GM23248 (cell line): Measurements from ENCODE around the gene MICAL2. TPM values are rescaled to one million over a fixed set of nuclear protein-coding genes. Genes with fewer than 3 reads are reported as not detected.

ENCODE experiments used
- DNase-seq: peaks from one replicate; pipeline ENCODE4 v3.0.0-alpha.2; 2015
- H2AFZ ChIP-seq: fragments of 200-600 bp; sonication (generic); 2 replicates; pipeline ENCODE4 v1.6.1; 2016; ENCODE audit warnings: antibody characterized with exemption
- H3F3A ChIP-seq: fragments of 200-600 bp; sonication (generic); 2 replicates; pipeline ENCODE4 v1.6.1; 2016; ENCODE audit warnings: mild to moderate bottlenecking, antibody characterized with exemption, mixed run types; ENCODE audit not compliant: insufficient read depth
- H3K27ac ChIP-seq: fragments of 200-600 bp; sonication (generic); 2 replicates; pipeline ENCODE4 v1.5.1; 2016; ENCODE audit warnings: mild to moderate bottlenecking
- H3K27me3 ChIP-seq: fragments of 200-600 bp; sonication (generic); replicated peaks from 2 replicates; pipeline ENCODE4 v1.6.1; 2016; ENCODE audit warnings: mild to moderate bottlenecking; ENCODE audit not compliant: insufficient read depth
- H3K36me3 ChIP-seq: fragments of 200-600 bp; sonication (generic); 2 replicates; pipeline ENCODE4 v1.6.1; 2016; ENCODE audit warnings: low read depth, mild to moderate bottlenecking
- H3K4me1 ChIP-seq: fragments of 200-600 bp; sonication (generic); 2 replicates; pipeline ENCODE4 v1.6.1; 2016; ENCODE audit warnings: mild to moderate bottlenecking; ENCODE audit not compliant: insufficient read depth
- H3K4me2 ChIP-seq: fragments of 200-600 bp; sonication (generic); one replicate; pipeline ENCODE4 v1.6.1; 2016; ENCODE audit warnings: mild to moderate bottlenecking; ENCODE audit not compliant: unreplicated experiment
- H3K4me3 ChIP-seq: fragments of 200-600 bp; sonication (generic); 2 replicates; pipeline ENCODE4 v1.5.1; 2016; ENCODE audit warnings: mild to moderate bottlenecking
- H3K79me2 ChIP-seq: fragments of 200-600 bp; sonication (generic); 2 replicates; pipeline ENCODE4 v1.6.1; 2016; ENCODE audit warnings: mild to moderate bottlenecking; ENCODE audit not compliant: insufficient read depth
- H3K9ac ChIP-seq: fragments of 200-600 bp; sonication (generic); 2 replicates; pipeline ENCODE4 v1.6.1; 2016; ENCODE audit warnings: mild to moderate bottlenecking
- H3K9me2 ChIP-seq: fragments of 200-600 bp; sonication (generic); 2 replicates; pipeline ENCODE4 v1.6.1; 2016; ENCODE audit warnings: mixed run types, mild to moderate bottlenecking, moderate library complexity; ENCODE audit not compliant: insufficient read depth
- H3K9me3 ChIP-seq: fragments of 200-600 bp; sonication (generic); one replicate; pipeline ENCODE4 v1.6.1; 2017; ENCODE audit warnings: low read depth
- H4K20me1 ChIP-seq: fragments of 200-600 bp; sonication (generic); 2 replicates; pipeline ENCODE4 v1.6.0; 2016; ENCODE audit not compliant: insufficient read depth
- EZH2 ChIP-seq: fragments of 200-600 bp; sonication (generic); IDR thresholded peaks from 2 replicates; pipeline ENCODE4 v1.6.1; 2018; ENCODE audit warnings: antibody characterized with exemption, mild to moderate bottlenecking; ENCODE audit not compliant: insufficient read depth, poor library complexity, severe bottlenecking
- EZH2phosphoT487 ChIP-seq: fragments of 200-600 bp; sonication (generic); IDR thresholded peaks from 2 replicates; pipeline ENCODE4 v1.6.1; 2018; ENCODE audit warnings: antibody characterized with exemption, moderate library complexity, mild to moderate bottlenecking, low read depth; ENCODE audit not compliant: insufficient read depth
- WGBS, 2 experiments: methylation state at CpG; one replicate each; pipeline ENCODE4 v1.1.6; 2015 to 2017; ENCODE audit warnings: low lambda C conversion rate in 2 of 2, low coverage in 1 of 2; ENCODE audit errors: missing lambda C conversion rate in 2 of 2; 5-methylcytosine and 5-hydroxymethylcytosine counted together
- in situ Hi-C: fragments of 300-500 bp; cut with MboI; formaldehyde crosslinking; loops from 2 replicates; pipeline ENCODE4 v1.15.0; 2020
- polyA plus RNA-seq: library from polyadenylated mRNA; unstranded; fragments of >200 nt; fragmentation: Nextera tagmentation; extraction: Ambion mirVana; gene quantifications from 2 replicates; pipeline ENCODE4 v1.2.1, GENCODE V29; 2016
- total RNA-seq: library from RNA; depleted of rRNA; stranded (reverse); fragments of >200 nt; shearing (Covaris generic); gene quantifications from 2 replicates; pipeline ENCODE4 v1.2.3, GENCODE V29; 2014

MICAL2 gene
- total and polyA plus RNA-seq, 2 experiments from 2014 or later, result 83.3 to 158 TPM

DNA sequence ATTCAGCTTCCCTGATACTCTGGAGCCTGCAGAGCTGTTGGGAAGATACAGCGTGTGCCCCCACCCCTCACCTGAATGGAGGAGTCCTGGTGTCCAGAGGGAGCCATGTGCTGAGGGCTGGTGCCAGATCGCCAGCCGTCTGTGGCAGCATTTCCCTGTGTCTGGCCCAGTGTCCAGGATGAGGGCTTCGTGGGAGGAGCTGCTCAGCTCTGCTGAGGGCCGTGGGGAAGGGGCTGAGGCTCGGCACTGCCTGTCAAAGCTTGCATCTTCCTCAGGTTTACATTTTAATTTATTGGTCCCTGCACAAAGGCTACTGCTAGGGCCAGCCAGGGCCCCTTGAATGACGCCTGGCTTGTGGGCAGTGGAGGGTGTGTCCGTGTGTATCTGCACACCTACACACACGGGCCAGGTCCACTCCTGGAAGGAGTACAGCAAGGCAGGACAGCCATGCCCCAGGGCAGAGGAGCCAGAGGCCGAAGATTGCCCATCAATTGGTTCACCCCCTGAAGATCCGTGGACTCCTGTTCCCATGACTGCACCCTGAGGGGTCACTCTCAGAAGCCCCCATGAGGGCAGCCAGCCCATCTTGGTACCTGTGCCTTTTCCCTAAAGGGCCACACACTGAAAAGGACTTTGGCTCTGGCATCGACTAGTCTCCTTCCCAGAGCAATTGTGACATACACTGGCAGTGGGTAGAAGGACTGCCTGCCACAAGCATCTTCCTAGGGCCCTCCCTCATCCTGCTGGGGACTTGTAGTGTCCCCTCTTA lies 159.2 kb downstream of the MICAL2 start:
- H3K4me1 ChIP-seq, result peaks cover 20% of the 10 kb centered on the region
- no peaks in the 10 kb centered on the region for H3K36me3 ChIP-seq
- 0 out of 2 replicates have a peak, but pooled peaks cover 8% of the 10 kb centered on the region for H3F3A ChIP-seq
- H4K20me1 ChIP-seq, result no peaks in the 10 kb centered on the region
- TF ChIP-seq EZH2phosphoT487, result no peak
- no peak for TF ChIP-seq EZH2
- H3K27ac ChIP-seq, result 0 out of 2 replicates have a peak overlapping the region, but pooled peaks have one; percentile 24
- H3K4me3 ChIP-seq, result no peak overlapping the region
- no peak overlapping the region for H3K9ac ChIP-seq
- H3K9me3 ChIP-seq, result no peaks in the 10 kb centered on the region
- no peaks in the 10 kb centered on the region for H3K9me2 ChIP-seq
- H2AFZ ChIP-seq, result no peak overlapping the region
- H3K27me3 ChIP-seq, result no peaks in the 10 kb centered on the region
- DNase-seq, result no peak
- no peak overlapping the region for H3K4me2 ChIP-seq
- WGBS, 2 experiments, result 67 to 69% methylated on average over 12 of the region's 12 CpGs
- in situ Hi-C loops, result loop anchor here (25.0 kb wide), 2 partner anchors 332 to 457 kb away; no protein-coding TSS in a partner anchor
- no peaks in the 10 kb centered on the region for H3K79me2 ChIP-seq

DNA sequence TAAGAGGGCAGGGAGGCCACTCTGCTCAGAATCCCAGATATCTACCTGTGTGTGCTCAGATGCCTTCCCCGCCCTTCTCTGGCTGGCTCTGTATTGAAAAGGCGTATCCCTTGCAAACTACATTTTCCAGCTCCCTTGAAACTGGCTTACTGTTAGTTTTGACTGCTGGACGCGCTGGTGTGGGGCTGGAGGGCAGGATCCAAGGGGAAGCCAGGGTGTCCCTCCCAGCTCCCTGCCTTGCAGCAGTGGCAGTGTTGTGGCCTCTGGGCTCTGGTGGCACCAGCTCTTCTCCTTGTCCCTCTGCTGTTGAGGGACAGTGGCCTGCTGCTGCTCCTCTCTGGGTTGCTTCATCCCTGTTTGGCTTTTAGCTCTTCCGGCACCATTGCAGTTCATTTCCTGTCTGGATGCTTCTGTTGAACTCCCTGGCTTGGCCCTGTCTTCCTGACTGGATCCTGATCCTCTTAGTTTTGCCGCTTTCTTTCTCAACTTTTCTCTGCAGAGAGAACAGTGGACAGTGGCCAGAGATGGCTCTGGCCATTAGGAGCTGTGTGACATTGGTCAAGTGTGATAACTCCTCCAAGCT lies 159.9 kb downstream of the MICAL2 start:
- Histone ChIP-seq H3K4me2 (no peak overlapping the region), H3K9ac (no peak overlapping the region), H3K9me2 (no peaks in the 10 kb centered on the region), H3K27ac (no peak overlapping the region), H3K9me3 (no peaks in the 10 kb centered on the region), H2AFZ (no peak overlapping the region), H3F3A (0 out of 2 replicates have a peak, but pooled peaks cover 8% of the 10 kb centered on the region), H4K20me1 (no peaks in the 10 kb centered on the region), H3K4me1 (peaks cover 20% of the 10 kb centered on the region), H3K36me3 (no peaks in the 10 kb centered on the region), H3K79me2 (no peaks in the 10 kb centered on the region), H3K27me3 (no peaks in the 10 kb centered on the region), H3K4me3 (no peak overlapping the region)
- in situ Hi-C loops, result loop anchor here (25.0 kb wide), 2 partner anchors 333 to 458 kb away; no protein-coding TSS in a partner anchor
- no peak for DNase-seq
- TF ChIP-seq EZH2phosphoT487 (no peak), EZH2 (no peak)
- WGBS, 2 experiments, result 84 to 88% methylated on average over 6 of the region's 6 CpGs

DNA sequence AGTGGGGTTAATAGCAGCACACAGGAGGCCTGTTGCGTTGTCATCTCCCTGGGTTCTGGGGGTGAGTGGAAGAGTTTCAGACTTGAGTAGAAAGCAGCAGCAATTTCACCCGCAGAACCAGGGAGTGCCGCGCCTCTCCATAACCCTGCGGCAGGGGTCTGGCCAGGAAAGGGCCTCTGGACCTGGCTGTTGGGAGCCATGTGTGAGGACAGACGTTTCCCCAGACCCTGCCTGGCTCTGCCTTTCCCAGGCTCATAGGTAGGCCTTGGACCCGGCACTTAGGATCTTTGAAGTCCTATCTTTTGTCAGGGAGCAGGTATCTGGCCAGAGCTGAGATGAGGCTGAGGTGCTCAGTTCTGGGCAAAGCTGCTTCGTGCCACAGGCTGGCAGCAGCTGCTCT lies 160.4 kb downstream of the MICAL2 start:
- Histone ChIP-seq H3K27ac (no peak overlapping the region), H3K79me2 (no peaks in the 10 kb centered on the region), H3K9me2 (no peaks in the 10 kb centered on the region), H3K27me3 (no peaks in the 10 kb centered on the region), H3K36me3 (no peaks in the 10 kb centered on the region), H3K9me3 (no peaks in the 10 kb centered on the region), H3K9ac (no peak overlapping the region), H3K4me1 (peaks cover 20% of the 10 kb centered on the region), H3K4me3 (no peak overlapping the region), H3K4me2 (no peak overlapping the region), H2AFZ (no peak overlapping the region), H3F3A (0 out of 2 replicates have a peak, but pooled peaks cover 8% of the 10 kb centered on the region), H4K20me1 (no peaks in the 10 kb centered on the region)
- 76 to 81% methylated on average over 8 of the region's 8 CpGs for WGBS, 2 experiments
- no peak for DNase-seq
- TF ChIP-seq EZH2, result no peak
- no peak for TF ChIP-seq EZH2phosphoT487
- in situ Hi-C loops, result loop anchor here (25.0 kb wide), 2 partner anchors 334 to 459 kb away; no protein-coding TSS in a partner anchor

DNA sequence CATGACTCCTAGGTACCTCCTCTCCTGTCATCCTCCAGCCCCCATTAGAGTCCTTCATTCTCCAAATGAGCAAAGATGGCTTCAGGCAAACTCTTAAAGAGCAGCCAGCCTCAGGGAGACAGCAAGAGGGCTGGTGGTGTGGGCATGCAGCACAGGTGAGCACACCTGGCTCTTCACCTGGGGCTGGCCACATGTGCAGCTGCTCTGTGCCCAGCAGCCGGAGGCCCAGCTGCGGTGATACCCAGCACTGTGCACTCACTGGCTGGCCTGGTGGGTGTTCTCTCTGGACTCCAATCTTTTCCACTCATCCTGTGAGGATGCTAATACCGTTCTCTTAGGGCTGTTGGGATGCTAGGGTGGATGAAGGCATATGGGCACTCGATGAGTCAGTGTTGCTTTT lies 160.9 kb downstream of the MICAL2 start:
- Histone ChIP-seq H3K4me2 (no peak overlapping the region), H3K4me1 (peaks cover 20% of the 10 kb centered on the region), H3K9me2 (no peaks in the 10 kb centered on the region), H3K9ac (no peak overlapping the region), H3F3A (0 out of 2 replicates have a peak, but pooled peaks cover 5% of the 10 kb centered on the region), H4K20me1 (no peaks in the 10 kb centered on the region), H3K9me3 (no peaks in the 10 kb centered on the region), H3K27ac (no peak overlapping the region), H3K27me3 (no peaks in the 10 kb centered on the region), H2AFZ (no peak overlapping the region), H3K36me3 (no peaks in the 10 kb centered on the region), H3K4me3 (no peak overlapping the region), H3K79me2 (no peaks in the 10 kb centered on the region)
- DNase-seq, result no peak
- in situ Hi-C loops, result loop anchor here (25.0 kb wide), 2 partner anchors 334 to 459 kb away; no protein-coding TSS in a partner anchor
- 73 to 77% methylated on average over 4 of the region's 4 CpGs for WGBS, 2 experiments
- TF ChIP-seq EZH2 (no peak), EZH2phosphoT487 (no peak)
